Activated CD4-positive, alpha-beta T cell treated with anti-CD3 and anti-CD28 coated beads for 4 hours (primary cell): Measurements from ENCODE around the gene ANKRD13C.

Source experiments
- DNase-seq, 2 donors: peaks; one replicate each; pipeline ENCODE4 v3.0.0-alpha.2; 2020

Gene ANKRD13C

GRCh38 chr1:70210820-70211219 is 143.7 kb downstream of the ANKRD13C start:
- no peak for DNase-seq
